ENCODE data around the gene PRKG2. TPM values are rescaled to one million over a fixed set of nuclear protein-coding genes. Genes with fewer than 3 reads are reported as not detected.

The PRKG2 gene
- total and polyA plus RNA-seq, 4 donors = 0.03 to 0.14 (median 0.08) TPM; not detected in 1

GRCh38 chr4:81065446-81065845 is 149.6 kb downstream of the PRKG2 start (continued):
- TF ChIP-seq REST (IDR thresholded peaks at IDR 0.05) (no peak), FOXA2 (IDR thresholded peaks at IDR 0.05) (no peak), HNF4A (conservative IDR thresholded peaks at IDR 0.05) (no peak), TAF1 (conservative IDR thresholded peaks at IDR 0.05) (no peak)

GRCh38 chr4:81062001-81062400 is 153.0 kb downstream of the PRKG2 start:
- H3K9ac ChIP-seq (ENCODE audit: low read depth in 1 of 2, low read length in 2 of 2) = no peak overlapping the region
- WGBS = 38% methylated on average over 1 of the region's 1 CpG
- TF ChIP-seq MAX (IDR thresholded peaks at IDR 0.05) (no peak), JUND (IDR thresholded peaks at IDR 0.05) (no peak), FOXA1 (IDR thresholded peaks at IDR 0.05) (no peak), YY1 (IDR thresholded peaks at IDR 0.05) (no peak), RAD21 (IDR thresholded peaks at IDR 0.05) (no peak), ZBTB33 (IDR thresholded peaks at IDR 0.05) (no peak), NR2F2 (IDR thresholded peaks at IDR 0.05) (no peak), CTCF (IDR thresholded peaks at IDR 0.05; ENCODE audit: low read depth, low read length, missing input control) (no peak), FOXA2 (IDR thresholded peaks at IDR 0.05) (no peak), RXRA (IDR thresholded peaks at IDR 0.05) (no peak), EGR1 (IDR thresholded peaks at IDR 0.05; ENCODE audit: low read depth in 2 of 2) (no peak), HNF4G (IDR thresholded peaks at IDR 0.05) (no peak), SP1 (IDR thresholded peaks at IDR 0.05) (no peak), HNF4A (conservative IDR thresholded peaks at IDR 0.05) (no peak), ATF3 (IDR thresholded peaks at IDR 0.05) (no peak), TAF1 (conservative IDR thresholded peaks at IDR 0.05) (no peak), REST (IDR thresholded peaks at IDR 0.05) (no peak)
- H3K36me3 ChIP-seq (ENCODE audit: control insufficient read depth in 4 of 4, insufficient read depth in 3 of 4, low read depth in 1 of 4, low read length in 3 of 4) = no peaks in the 10 kb centered on the region
- H3K9me3 ChIP-seq (ENCODE audit: control insufficient read depth in 4 of 4, low read length in 3 of 4) = no peaks in the 10 kb centered on the region
- no peak overlapping the region for H3K27ac ChIP-seq (ENCODE audit: low read depth in 1 of 2, low read length in 2 of 2)
- no peak overlapping the region for H3K4me3 ChIP-seq (ENCODE audit: low read depth in 1 of 3, low read length in 3 of 3)
- H3K27me3 ChIP-seq (ENCODE audit: control insufficient read depth in 4 of 4, insufficient read depth in 4 of 4, low read length in 3 of 4) = no peaks in the 10 kb centered on the region
- H3K4me1 ChIP-seq (ENCODE audit: control insufficient read depth in 4 of 4, insufficient read depth in 4 of 4, low read length in 3 of 4) = peaks cover 4 to 5% (median 4%) of the 10 kb centered on the region in 4 donors
- no peak for DNase-seq (ENCODE audit: low spot score)
